IPS-NIHi7 (cell line): ENCODE results near the gene NGEF.

Experiments used
- DNase-seq: peaks from one replicate; pipeline ENCODE4 v3.0.0; 2012; ENCODE audit warnings: mixed read lengths; ENCODE audit errors: extremely low spot score

The NGEF gene

GRCh38 chr2:232898592-232899543 lies 114.2 kb downstream of the NGEF start:
- no peak for DNase-seq

GRCh38 chr2:232897598-232898408 lies 115.3 kb downstream of the NGEF start:
- no peak for DNase-seq

DNA sequence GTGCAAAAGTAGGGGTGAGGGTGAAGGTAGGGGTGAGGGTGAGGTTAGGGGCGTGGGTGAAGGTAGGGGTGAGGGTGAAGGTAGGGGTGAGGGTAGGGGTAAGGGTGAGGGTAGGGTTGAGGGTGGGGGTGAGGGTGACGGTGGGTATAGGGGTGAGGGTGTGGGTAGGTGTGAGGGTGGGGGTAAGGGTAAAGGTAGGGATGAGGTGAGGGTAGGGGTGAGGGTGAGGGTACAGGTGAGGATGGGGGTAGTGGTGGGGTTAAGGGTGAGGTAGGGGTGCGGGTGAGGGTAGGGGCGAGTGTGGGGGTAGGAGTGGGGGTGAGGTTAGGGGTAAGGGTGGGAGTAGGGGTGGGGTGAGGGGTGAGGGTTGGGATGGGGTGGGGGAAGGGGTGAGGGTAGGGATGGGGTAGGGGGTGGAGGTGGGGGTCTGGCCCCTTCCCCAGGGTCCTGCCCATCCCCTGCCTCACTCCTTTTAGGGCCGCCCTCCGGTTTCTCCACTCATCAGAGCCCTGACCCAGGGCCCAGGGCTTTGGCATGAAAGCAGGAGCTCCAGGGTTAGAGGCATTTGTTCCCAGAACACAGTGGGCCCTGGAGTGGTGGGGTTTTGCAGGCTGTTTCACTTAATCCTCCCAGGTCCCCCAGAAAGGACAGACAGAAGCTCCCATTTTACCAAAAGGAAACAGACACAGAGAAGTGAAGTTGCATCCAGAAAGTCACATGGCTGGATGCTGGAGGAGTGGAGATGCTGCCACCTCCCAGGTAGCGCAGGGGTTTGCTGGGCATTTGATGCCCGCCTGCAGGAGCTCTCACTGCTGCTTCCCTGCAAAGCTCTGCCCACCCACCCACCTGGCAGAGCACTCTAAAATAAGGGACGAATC lies 116.1 kb downstream of the NGEF start:
- no peak for DNase-seq

DNA sequence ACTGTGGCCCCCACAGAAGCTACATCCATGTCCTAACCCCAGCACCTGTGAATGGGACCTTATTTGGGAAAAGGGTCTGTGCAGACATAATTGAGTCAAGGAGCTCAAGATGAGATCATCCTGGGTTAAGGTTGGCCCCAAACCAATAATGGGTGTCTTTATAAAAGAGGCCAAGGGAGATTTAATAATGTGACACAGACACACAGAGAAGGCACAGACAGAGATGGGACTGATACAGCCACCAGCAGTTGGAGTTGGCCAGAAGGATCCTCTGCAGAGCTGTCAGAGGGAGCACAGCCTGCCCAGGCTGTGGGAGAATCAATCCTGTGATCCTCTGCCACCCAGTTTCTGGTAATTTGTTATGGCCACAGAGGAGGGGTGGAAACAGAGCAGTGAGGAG lies 116.9 kb downstream of the NGEF start:
- no peak for DNase-seq

- DNase-seq, result no peak
Observed at GRCh38 chr2:232894746-232895145, 118.3 kb downstream of the NGEF start.

DNA sequence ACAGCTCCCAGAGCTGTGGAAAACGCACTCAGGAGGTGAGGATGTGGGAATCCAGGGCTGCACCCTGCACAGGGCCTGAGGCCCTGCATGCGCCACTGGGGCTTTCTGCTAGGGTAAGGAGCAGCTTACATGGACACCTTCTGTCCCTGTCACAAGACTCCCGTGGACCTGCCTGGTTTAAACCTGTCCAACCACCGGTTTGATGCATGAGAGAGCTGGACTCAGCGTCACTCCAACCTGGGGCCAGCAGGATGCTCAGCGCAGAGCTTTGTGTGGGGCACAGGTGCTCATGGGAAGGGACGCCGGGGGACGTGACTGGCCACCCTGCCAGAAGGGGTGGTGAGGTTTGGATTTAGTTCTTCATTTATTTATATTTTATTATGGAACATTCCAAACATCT lies 118.8 kb downstream of the NGEF start:
- DNase-seq, result no peak

DNA sequence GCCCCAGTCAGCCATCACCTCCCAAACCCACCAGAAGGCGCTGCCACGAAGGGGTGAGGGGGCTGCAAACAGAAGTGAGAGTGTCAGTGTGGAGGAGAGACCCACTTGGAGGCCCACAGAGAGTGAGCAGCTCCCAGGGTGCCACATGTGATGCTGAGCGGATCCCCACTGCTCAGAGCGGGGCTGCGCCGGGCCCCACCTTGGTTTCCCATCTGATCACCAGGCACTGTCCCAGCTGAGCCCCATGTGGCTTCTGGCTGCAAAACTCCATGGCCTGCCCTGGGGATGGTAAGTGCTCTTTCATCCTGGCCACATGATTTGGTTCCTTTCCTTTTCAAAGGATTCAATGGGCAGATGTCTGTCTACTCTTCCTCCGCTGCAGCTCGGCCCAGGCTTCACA lies 119.2 kb downstream of the NGEF start:
- DNase-seq, result no peak

DNA sequence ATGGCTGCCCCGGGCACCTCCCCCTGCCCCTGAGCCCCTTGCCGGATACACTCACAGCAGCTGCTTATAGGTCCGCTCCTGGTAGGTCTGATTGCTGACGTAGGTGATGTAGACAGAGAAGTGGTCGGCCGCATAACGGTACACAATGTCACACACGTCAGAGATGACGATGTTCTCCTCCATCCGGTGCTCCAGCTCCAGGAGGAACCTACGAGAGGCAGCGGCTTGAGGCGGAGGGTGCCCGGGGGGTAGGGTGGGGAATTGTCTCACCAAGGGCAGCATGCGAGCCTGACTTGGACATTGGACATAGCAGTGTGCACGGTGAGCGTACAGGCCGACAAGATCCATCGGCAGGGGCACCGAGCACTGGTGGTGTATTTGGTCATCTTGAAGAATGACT lies 120.2 kb downstream of the NGEF start:
- no peak for DNase-seq

DNA sequence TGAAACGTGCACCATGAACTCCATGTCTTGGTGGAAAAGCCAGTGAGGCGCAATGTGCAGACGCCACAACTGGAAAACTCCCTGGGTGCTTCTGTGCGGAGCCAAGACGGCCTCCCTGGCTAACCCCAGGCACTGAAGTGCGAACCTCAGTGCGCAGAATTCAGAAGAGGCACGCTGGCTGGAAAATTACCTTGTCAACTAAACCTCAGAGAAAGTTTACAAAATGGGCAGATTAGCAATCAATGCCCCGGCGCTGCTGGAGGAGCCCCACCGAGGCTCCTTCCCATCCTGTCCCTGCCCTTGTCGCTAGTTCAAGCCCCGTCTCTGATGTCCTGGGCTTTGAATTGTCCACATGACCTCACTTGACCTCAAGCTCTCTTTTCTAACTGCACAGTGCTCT lies 120.8 kb downstream of the NGEF start:
- no peak for DNase-seq

DNA sequence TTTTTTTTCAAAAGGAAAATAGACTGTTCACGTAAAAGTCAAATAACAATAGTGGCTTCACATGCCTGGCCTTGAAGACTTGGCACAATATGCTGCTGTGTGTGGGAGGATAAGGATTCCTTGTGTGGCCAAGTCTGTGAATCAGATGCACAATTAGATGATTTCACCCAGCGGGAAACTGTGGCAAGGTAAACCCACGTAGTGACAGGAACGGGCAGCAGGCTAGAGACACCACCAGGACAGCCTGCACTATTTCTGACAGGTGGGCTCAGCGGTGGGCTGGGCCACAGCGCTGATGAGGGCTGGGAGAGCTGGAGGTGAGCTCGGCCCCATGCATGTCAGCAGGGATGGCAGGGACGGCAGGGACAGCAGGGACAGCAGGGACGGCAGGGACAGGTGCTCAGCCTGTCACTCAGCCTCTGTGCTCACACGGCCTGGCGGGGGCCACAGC lies 121.4 kb downstream of the NGEF start:
- no peak for DNase-seq

GRCh38 chr2:232890896-232891601 lies 122.0 kb downstream of the NGEF start:
- peak; percentile 75 for DNase-seq

GRCh38 chr2:232890536-232890895 lies 122.5 kb downstream of the NGEF start:
- no peak for DNase-seq

GRCh38 chr2:232889876-232890401 lies 123.1 kb downstream of the NGEF start:
- no peak for DNase-seq

DNA sequence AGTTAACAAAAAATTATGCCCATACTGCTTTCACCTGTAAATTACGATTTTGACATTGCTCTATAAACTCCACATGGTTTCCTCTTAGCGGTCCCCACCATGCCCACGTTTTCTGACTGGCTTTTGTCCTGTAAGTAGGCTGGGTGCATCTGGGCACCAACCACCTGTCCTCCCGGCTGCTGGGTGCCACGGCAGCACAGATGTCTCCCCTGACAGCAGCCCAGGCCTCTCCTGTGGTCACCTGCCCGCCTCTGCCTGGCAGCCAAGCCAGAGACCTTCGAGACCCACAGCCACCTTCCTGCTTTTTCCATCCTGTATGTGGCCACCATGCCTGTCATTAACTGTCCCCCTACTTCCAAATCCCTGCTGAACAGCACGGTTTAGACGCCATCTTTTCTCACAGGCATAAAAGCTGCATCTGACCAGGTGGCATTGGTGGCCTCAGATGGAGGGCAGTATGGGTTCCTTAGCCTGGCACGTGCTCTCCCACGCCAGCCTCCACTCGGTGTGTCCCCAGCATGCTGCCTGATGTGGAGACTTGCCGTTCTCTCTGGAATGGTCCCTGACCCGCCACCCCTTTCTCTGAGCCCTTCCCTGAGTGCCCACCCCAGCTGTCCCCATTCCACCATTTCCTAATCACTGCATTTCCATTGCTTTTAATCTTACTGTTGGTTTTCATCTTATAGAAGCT lies 124.1 kb downstream of the NGEF start:
- no peak for DNase-seq

DNA sequence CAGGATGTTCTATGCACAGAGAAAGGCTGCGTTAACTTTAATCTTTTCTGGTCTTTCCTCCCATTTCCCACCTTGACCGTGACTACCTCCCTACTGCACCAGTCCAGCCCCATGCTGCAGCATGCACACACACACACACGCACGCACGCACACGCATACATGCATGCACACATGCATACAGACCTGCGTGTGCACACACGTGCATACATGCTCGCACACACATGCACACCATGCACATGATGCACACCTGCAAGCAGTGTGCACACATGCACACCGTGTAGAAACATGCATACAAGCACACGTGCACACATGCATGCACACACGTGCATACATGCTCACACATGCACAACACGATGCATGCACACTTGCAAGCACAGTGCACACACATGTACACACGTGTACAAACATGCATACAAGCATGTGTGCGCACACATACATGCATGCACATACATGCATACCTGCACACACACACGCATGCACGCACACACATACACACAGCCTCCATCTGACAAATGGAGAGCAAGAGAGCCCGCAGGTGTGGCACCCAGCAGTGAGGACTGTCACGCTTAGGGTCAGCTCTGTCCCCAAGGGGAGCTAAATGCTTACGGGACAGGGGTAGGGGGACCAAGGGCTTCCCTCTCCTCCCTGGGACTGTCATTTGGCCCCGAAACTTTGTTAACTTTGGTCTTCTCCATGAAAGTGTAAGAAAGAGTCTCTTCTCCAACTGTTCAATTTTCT lies 124.8 kb downstream of the NGEF start:
- DNase-seq, result no peak

- DNase-seq, result peak; percentile 65
Observed at GRCh38 chr2:232887171-232887850, 125.7 kb downstream of the NGEF start.

DNA sequence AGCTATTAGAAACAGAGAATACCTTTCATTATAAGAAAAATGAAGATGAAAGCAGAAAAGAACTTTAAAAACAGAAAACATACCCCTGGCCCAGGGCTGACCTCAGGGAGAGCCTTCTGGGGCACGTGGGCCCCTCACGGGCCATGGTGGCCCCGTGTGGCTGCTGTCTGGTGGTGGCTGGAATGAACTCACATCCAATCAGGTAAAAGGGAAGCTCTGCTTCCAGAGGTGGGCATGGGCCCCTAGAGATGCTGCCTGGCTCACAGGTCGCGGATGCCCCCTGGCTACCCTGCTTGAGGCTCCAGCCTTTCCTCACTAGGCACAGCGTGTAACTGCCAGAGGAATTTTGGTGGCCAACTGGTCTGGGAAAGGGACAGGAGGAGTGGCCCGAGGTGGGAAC lies 126.4 kb downstream of the NGEF start:
- no peak for DNase-seq

- no peak for DNase-seq
Observed at GRCh38 chr2:232886176-232886575, 126.9 kb downstream of the NGEF start.
